Liver (tissue), 3 donors: ENCODE data around the gene CDH13.

ENCODE experiments used
- FOXA1 ChIP-seq: IDR thresholded peaks from 2 replicates; pipeline ENCODE4 v1.6.1; 2016; ENCODE audit warnings: antibody characterized with exemption
- GABPA ChIP-seq, 2 donors: IDR thresholded peaks in 1 of 2; conservative IDR thresholded peaks in 1 of 2; 2 replicates each; pipeline ENCODE4 v1.6.1; 2016; ENCODE audit warnings: antibody characterized with exemption in 2 of 2, mild to moderate bottlenecking in 1 of 2, moderate library complexity in 1 of 2
- JUND ChIP-seq, 2 donors: IDR thresholded peaks; 2 replicates each; pipeline ENCODE4 v1.6.1; 2016; ENCODE audit warnings: antibody characterized with exemption in 2 of 2
- NR2F2 ChIP-seq: IDR thresholded peaks from 2 replicates; pipeline ENCODE4 v1.6.1; 2016; ENCODE audit warnings: antibody characterized with exemption
- RAD21 ChIP-seq, 2 donors: IDR thresholded peaks; 2 replicates each; pipeline ENCODE4 v1.6.1; 2016; ENCODE audit warnings: antibody characterized with exemption in 2 of 2, mild to moderate bottlenecking in 2 of 2
- YY1 ChIP-seq: IDR thresholded peaks from 2 replicates; pipeline ENCODE4 v1.6.1; 2016; ENCODE audit warnings: antibody characterized with exemption, mild to moderate bottlenecking
- TF ChIP-seq, protein P1 (sequence below): fragments of 150-350 bp; IDR thresholded peaks from 2 replicates; pipeline ENCODE4 v1.5.1; 2017; ENCODE audit warnings: improper control_type of control experiment, low read depth, low read length; ENCODE audit not compliant: missing input control
- donor health status: healthy.
- donor health status: healthy.

- TF ChIP-seq FOXA1 (no peak), NR2F2 (no peak), GABPA (IDR thresholded peaks at IDR 0.05 in 1 of 2, conservative IDR thresholded peaks at IDR 0.05 in 1 of 2) (no peak), JUND (IDR thresholded peaks at IDR 0.05) (no peak), RAD21 (IDR thresholded peaks at IDR 0.05) (no peak), YY1 (no peak)
- TF ChIP-seq, protein P1, sequence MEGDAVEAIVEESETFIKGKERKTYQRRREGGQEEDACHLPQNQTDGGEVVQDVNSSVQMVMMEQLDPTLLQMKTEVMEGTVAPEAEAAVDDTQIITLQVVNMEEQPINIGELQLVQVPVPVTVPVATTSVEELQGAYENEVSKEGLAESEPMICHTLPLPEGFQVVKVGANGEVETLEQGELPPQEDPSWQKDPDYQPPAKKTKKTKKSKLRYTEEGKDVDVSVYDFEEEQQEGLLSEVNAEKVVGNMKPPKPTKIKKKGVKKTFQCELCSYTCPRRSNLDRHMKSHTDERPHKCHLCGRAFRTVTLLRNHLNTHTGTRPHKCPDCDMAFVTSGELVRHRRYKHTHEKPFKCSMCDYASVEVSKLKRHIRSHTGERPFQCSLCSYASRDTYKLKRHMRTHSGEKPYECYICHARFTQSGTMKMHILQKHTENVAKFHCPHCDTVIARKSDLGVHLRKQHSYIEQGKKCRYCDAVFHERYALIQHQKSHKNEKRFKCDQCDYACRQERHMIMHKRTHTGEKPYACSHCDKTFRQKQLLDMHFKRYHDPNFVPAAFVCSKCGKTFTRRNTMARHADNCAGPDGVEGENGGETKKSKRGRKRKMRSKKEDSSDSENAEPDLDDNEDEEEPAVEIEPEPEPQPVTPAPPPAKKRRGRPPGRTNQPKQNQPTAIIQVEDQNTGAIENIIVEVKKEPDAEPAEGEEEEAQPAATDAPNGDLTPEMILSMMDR: no peak
Measured at GRCh38 chr16:82784573-82784968, 157.8 kb downstream of the CDH13 start.
